Right atrium auricular region (tissue), 2 donors: ENCODE measurements around the gene PGBD1. TPM values are rescaled to one million over a fixed set of nuclear protein-coding genes. Genes with fewer than 3 reads are reported as not detected.

Source experiments
- DNase-seq: peaks from one replicate; pipeline ENCODE4 v3.0.0-alpha.2; 2019; ENCODE audit warnings: low spot score
- H3K27ac ChIP-seq, 2 donors: fragments of 200-600 bp; sonication (generic); 1 replicate in 1 of 2; 2 replicates in 1 of 2; pipeline ENCODE4 v1.5.1; 2016 to 2019
- H3K27me3 ChIP-seq, 2 donors: fragments of 200-600 bp; sonication (generic); one replicate each; pipeline versions ENCODE4 v1.5.1 to v1.6.0; 2017 to 2019
- H3K36me3 ChIP-seq: fragments of 200-600 bp; sonication (generic); one replicate; pipeline ENCODE4 v1.5.1; 2016
- H3K4me1 ChIP-seq, 2 donors: fragments of 200-600 bp; sonication (generic); one replicate each; pipeline versions ENCODE4 v1.5.1 to v1.6.0; 2017 to 2019
- H3K4me3 ChIP-seq, 2 donors: fragments of 200-600 bp; sonication (generic); 1 replicate in 1 of 2; 2 replicates in 1 of 2; pipeline ENCODE4 v1.5.1; 2017 to 2019; ENCODE audit warnings: mild to moderate bottlenecking in 1 of 2, moderate library complexity in 1 of 2
- H3K9me3 ChIP-seq, 2 donors: fragments of 200-600 bp; sonication (generic); one replicate each; pipeline ENCODE4 v1.5.1; 2019
- total RNA-seq, 2 donors: library from RNA; depleted of rRNA; stranded (reverse); fragments of >200 nt; gene quantifications; one replicate each; pipeline ENCODE4 v1.1.0, GENCODE V29; 2016
- TF ChIP-seq, protein P1 (sequence below), 2 donors: fragments of 200-600 bp; sonication (generic); IDR thresholded peaks; one replicate each; pipeline ENCODE4 v1.5.1; 2019; ENCODE audit warnings: antibody characterized with exemption in 2 of 2

The PGBD1 gene
- total RNA-seq, 2 donors from 2014 or later, result 1.8 to 4.1 TPM

DNA sequence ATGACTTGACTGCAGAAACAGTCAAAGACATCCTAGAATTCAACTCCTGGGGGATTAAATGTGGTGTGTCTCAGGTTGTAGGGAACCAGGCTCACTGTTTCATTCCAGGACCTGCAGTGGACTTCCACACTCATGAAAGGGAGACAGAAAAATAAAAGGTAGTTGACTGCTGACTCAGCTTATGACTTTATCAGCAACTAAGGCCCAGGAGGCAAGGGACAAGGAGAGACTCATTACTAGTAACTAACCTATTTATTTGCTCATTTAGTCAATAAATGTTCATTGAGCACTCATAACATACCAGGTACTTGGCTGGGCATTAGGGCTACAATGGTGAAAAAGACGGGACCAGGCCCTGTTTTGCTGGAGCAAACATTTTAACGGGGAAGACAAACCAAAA lies 51.7 kb downstream of the PGBD1 start:
- Histone ChIP-seq H3K4me3 (no peak overlapping the region), H3K27me3 (no peaks in the 10 kb centered on the region), H3K36me3 (peaks cover 7% of the 10 kb centered on the region), H3K9me3 (peaks cover 0 to 4% of the 10 kb centered on the region in 2 donors), H3K4me1 (peaks cover 0 to 15% of the 10 kb centered on the region in 2 donors), H3K27ac (no peak overlapping the region)
- TF ChIP-seq, protein P1, sequence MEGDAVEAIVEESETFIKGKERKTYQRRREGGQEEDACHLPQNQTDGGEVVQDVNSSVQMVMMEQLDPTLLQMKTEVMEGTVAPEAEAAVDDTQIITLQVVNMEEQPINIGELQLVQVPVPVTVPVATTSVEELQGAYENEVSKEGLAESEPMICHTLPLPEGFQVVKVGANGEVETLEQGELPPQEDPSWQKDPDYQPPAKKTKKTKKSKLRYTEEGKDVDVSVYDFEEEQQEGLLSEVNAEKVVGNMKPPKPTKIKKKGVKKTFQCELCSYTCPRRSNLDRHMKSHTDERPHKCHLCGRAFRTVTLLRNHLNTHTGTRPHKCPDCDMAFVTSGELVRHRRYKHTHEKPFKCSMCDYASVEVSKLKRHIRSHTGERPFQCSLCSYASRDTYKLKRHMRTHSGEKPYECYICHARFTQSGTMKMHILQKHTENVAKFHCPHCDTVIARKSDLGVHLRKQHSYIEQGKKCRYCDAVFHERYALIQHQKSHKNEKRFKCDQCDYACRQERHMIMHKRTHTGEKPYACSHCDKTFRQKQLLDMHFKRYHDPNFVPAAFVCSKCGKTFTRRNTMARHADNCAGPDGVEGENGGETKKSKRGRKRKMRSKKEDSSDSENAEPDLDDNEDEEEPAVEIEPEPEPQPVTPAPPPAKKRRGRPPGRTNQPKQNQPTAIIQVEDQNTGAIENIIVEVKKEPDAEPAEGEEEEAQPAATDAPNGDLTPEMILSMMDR (IDR thresholded peaks at IDR 0.05), result no peak
- no peak for DNase-seq

- Histone ChIP-seq H3K4me3 (no peak overlapping the region), H3K27me3 (no peaks in the 10 kb centered on the region), H3K36me3 (peaks cover 7% of the 10 kb centered on the region), H3K4me1 (peaks cover 0 to 15% of the 10 kb centered on the region in 2 donors), H3K9me3 (no peaks in the 10 kb centered on the region), H3K27ac (peak overlapping the region; percentile 95 to 98)
- no peak for DNase-seq
- TF ChIP-seq, protein P1 (IDR thresholded peaks at IDR 0.05), result no peak
Measured at GRCh38 chr6:28333599-28334018, 52.2 kb downstream of the PGBD1 start.

GRCh38 chr6:28334286-28335039 lies 53.1 kb downstream of the PGBD1 start:
- no peaks in the 10 kb centered on the region for H3K9me3 ChIP-seq
- H3K27me3 ChIP-seq, result no peaks in the 10 kb centered on the region
- peaks cover 0 to 15% of the 10 kb centered on the region in 2 donors for H3K4me1 ChIP-seq
- DNase-seq, result no peak
- H3K4me3 ChIP-seq, result peak overlapping the region; percentile 59 to 65
- H3K36me3 ChIP-seq, result no peaks in the 10 kb centered on the region
- peak overlapping the region; percentile 95 to 98 for H3K27ac ChIP-seq
- TF ChIP-seq, protein P1 (IDR thresholded peaks at IDR 0.05), result no peak

DNA sequence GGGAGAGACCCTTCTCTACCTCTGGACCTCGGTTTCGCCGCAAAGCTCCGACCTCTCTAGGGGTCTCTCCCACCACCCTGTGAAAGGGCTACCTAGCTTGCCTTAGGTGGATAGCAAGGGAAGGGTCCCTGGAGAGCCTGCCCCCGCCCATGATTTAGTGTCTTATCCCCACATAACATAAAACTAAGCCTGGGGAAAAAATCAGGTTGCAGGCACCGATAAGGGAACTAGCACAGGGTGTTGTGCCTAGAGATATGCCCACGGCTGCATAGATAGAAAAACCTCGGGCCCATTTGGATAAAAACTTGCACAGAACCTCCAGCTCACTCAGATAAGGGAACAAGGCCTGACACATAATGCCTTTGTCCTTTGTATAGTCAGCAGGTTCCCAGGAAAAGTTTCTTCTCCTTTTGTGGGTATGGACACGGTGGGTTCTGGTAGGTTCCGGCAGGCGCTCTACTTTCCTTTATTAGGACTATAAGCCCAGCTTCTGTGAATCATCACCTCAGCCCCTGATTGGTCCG lies 53.7 kb downstream of the PGBD1 start:
- H3K4me3 ChIP-seq, result peak overlapping the region; percentile 59 to 65
- H3K4me1 ChIP-seq, result peaks cover 0 to 15% of the 10 kb centered on the region in 2 donors
- peak overlapping the region; percentile 95 to 98 for H3K27ac ChIP-seq
- no peaks in the 10 kb centered on the region for H3K27me3 ChIP-seq
- no peak for DNase-seq
- TF ChIP-seq, protein P1 (IDR thresholded peaks at IDR 0.05), result no peak
- no peaks in the 10 kb centered on the region for H3K9me3 ChIP-seq
- no peaks in the 10 kb centered on the region for H3K36me3 ChIP-seq

DNA sequence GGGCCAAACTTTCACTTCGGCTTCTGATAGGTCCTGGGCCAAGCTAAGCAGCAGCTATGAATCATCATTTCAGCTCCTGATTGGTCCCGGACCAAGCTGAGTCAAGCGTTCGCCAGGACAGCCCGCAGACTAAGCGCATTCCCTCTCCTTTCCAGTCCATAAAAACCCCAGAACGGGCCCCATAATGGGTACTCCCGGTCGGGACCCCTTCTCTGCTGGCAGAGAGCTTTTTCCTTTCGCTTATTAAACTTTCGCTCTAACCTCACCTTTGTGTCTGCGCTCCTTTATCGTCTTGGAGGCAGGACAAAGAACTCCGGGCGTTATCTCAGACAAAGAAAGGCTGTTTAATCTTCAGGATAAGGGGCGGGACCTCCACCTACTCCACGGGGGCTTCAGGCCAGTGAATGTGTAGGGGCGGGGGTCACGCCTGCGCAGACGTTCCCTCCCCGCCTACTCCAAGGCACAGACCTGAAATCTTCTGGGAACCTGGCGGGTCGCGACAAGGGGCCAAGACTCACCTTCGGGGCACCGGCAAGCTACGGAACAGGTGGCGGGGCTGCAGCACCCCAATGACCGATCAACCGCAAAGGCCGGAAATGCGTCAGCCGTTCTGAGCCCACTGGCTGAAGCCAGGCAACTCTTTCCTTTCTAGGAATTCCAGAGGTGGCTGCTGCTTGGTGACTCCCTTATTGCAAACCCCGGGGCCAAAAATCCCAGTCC lies 54.4 kb downstream of the PGBD1 start, which contains the start of gene ZSCAN31:
ZSCAN31 (minus strand) TSS at position 585 of the 720 bp plus-strand sequence. CDS start 6,465 bp downstream, outside the sequence.
- TF ChIP-seq, protein P1 (IDR thresholded peaks at IDR 0.05), result no peak
- H3K27me3 ChIP-seq, result no peaks in the 10 kb centered on the region
- no peaks in the 10 kb centered on the region for H3K36me3 ChIP-seq
- H3K27ac ChIP-seq, result peak within 1 kb of the TSS; percentile 95 to 98
- DNase-seq, result peak; percentile 100
- peak within 1 kb of the TSS; percentile 59 to 65 for H3K4me3 ChIP-seq
- H3K4me1 ChIP-seq, result peaks cover 0 to 15% of the 10 kb centered on the region in 2 donors
- H3K9me3 ChIP-seq, result no peaks in the 10 kb centered on the region
